Cardiac fibroblast (primary cell): ENCODE measurements around the gene WIZ.

Experiments
- DNase-seq, 2 donors: peaks; one replicate each; pipeline versions ENCODE4 v3.0.0 to v3.0.0-alpha.2; 2010; ENCODE audit warnings: low read depth in 2 of 2
- H3K4me3 ChIP-seq, 2 donors: replicated peaks in 1 of 2; 1 replicate in 1 of 2; 2 replicates in 1 of 2; pipeline ENCODE4 v1.5.1; 2011; ENCODE audit warnings: low read depth in 2 of 2, low read length in 2 of 2, mild to moderate bottlenecking in 2 of 2, moderate library complexity in 1 of 2
- TF ChIP-seq, protein P1 (sequence below): IDR thresholded peaks from one replicate; pipeline ENCODE4 v1.5.1; 2011; ENCODE audit warnings: low read depth, mild to moderate bottlenecking, low read length, inconsistent platforms

WIZ gene

GRCh38 chr19:15421721-15422260 is 28.0 kb downstream of the WIZ start:
- no peak overlapping the region for H3K4me3 ChIP-seq
- TF ChIP-seq, protein P1, sequence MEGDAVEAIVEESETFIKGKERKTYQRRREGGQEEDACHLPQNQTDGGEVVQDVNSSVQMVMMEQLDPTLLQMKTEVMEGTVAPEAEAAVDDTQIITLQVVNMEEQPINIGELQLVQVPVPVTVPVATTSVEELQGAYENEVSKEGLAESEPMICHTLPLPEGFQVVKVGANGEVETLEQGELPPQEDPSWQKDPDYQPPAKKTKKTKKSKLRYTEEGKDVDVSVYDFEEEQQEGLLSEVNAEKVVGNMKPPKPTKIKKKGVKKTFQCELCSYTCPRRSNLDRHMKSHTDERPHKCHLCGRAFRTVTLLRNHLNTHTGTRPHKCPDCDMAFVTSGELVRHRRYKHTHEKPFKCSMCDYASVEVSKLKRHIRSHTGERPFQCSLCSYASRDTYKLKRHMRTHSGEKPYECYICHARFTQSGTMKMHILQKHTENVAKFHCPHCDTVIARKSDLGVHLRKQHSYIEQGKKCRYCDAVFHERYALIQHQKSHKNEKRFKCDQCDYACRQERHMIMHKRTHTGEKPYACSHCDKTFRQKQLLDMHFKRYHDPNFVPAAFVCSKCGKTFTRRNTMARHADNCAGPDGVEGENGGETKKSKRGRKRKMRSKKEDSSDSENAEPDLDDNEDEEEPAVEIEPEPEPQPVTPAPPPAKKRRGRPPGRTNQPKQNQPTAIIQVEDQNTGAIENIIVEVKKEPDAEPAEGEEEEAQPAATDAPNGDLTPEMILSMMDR = no peak
- no peak for DNase-seq

DNA sequence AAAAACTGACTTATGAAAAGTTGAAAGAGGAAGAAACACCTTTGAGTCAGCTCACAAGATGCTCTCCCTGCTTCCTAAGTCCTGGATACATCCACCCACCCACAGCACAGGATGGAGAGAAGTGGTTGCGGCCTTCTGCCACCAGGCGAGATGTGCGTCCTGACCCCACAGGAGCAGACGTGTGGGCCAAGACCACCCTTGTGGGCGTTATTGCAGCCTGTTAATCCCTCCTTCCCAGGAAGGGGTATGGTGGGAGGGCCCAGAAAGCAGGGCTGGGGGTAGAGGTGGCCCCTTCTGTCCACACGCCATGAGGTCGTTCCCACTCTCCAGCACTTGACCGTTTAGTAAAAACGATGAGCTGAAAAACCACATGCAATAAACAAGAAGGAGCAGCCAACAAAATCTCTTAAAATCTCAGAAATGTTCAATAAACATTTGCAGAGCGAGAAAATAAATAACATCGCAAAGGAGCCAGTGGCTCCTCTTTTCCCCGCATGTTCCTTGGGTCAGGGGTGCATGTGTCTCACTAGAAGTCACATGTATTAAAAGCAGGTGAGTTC is 28.5 kb downstream of the WIZ start:
- TF ChIP-seq, protein P1 = no peak
- no peak for DNase-seq
- H3K4me3 ChIP-seq = no peak overlapping the region

DNA sequence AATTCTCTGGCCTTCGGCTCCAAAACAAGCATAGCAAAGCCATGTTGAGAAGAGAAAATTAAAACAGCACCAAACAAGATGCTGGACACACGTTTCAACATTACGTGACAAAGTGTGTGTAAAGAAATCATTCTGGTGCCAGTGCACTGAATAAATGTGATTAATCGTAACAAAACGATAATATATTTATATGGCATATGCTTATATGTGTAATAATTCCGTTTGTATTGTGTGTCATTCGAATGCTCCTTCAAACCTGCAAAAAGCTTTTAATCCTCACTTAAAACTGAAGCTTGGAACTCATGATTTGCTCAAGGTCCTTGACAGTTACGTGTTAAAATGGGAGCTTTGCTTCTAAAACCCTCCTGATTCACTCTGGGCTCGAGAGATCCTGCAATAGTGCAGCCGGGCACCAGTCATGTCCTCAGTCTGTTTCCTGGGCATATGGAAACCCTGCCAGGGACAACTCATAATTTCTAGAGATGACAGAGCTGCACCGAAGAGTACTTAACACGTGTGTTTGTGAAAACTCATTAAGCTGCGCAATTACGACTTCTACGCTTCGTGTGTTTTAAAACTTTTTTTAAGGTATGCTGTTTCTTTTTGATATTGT is 30.2 kb downstream of the WIZ start:
- peak in 1 of 2 donors; percentile 28 for DNase-seq
- H3K4me3 ChIP-seq = peak overlapping the region; percentile 50 to 56
- TF ChIP-seq, protein P1 = no peak

DNA sequence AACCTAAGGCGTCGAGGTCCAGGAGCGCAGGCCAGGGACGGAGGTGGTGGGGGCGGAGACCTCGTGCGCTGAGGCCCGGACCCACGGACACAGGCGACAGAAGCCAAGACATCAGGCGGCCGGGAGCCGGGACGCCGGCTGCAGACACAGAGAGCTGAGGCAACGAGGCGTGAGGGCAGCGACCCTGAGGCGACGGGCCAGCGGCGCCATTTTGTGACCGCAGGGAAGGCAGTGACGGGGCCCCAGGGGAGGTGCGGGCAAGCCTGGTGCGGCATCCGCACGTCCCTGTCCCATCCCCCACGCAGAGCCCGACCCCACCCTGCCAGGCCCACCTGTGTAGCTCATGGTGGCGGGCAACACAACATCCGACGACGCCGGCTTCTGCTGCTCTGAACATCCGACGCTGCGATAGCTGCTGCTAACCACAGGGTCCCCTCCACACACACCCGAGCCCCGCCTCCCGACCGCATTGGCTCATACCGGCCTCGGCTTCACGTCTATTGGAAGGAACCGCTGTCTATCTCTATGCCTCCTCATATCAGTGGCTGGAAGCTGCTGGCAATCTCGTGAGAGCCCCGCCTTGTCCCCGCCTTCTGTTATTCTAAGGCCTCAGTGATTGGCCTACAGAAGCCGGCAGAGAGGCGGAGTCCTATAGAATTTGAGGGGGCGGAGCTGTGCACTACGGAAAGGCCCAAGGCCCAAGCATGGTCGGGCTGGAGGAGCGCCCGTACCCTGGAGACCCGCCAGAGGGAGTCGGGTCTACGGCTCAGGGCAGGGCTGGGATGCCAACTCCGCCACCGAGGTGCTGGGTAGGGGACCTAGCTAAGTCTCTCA is 31.0 kb downstream of the WIZ start, which contains the start of gene AKAP8L:
Gene AKAP8L, minus strand, starts transcription at position 410 of the 834 bp plus-strand sequence. Its CDS starts 65 bp downstream, at position 345.
- TF ChIP-seq, protein P1 = peak; percentile 80
- peak; percentile 100 for DNase-seq
- peak within 1 kb of the TSS; percentile 78 to 98 for H3K4me3 ChIP-seq

DNA sequence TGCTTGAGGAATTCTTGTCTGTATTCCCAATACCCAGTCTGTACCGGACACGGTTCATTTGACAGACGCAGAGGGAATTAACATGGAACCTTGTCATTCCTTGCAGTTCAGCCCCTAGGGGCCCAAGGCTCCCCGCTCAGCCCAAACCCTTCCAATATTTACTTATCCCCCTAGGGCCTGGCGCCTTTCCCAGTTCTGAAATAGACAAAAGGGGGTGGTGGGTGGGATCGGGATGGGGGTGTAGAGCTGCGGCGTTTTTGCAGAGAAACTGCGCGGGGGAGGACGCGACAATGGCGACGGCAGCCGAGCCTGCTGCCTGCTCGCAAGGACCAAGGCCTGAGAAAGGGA is 31.6 kb downstream of the WIZ start:
- peak overlapping the region; percentile 78 to 98 for H3K4me3 ChIP-seq
- peak; percentile 18 to 35 for DNase-seq
- TF ChIP-seq, protein P1 = no peak

- peak overlapping the region; percentile 78 to 98 for H3K4me3 ChIP-seq
- DNase-seq = peak; percentile 22 to 25
- TF ChIP-seq, protein P1 = no peak
Observed at GRCh38 chr19:15417699-15418098, 32.1 kb downstream of the WIZ start.
